ENCODE data around the gene RTF2. TPM values are rescaled to one million over a fixed set of nuclear protein-coding genes. Genes with fewer than 3 reads are reported as not detected.

The RTF2 gene
- total RNA-seq, 2 donors from 2014 or later: 80.8 to 82.7 TPM

- DNase-seq (no peak), ATAC-seq (replicated peaks in 1 of 2) (no peak)
- Mint-ChIP-seq H3K36me3 (ENCODE audit: insufficient read depth in 2 of 2) (no peaks in the 10 kb centered on the region), H3K27me3 (ENCODE audit: low read depth) (no peaks in the 10 kb centered on the region), H3K4me1 (ENCODE audit: low read depth) (peaks cover 26% of the 10 kb centered on the region), H3K4me3 (peak overlapping the region in 1 of 2 donors; percentile 30), H3K27ac (no peak overlapping the region), H3K9me3 (no peaks in the 10 kb centered on the region)
These were observed 5.0 kb upstream of the RTF2 start for GRCh38 chr20:56463428-56463827.

- no peak for ATAC-seq (replicated peaks in 1 of 2)
These were observed 2.4 kb upstream of the RTF2 start for GRCh38 chr20:56465997-56466396.

GRCh38 chr20:56467968-56468315 lies 485 bp upstream of the RTF2 start:
- Mint-ChIP-seq H3K27me3 (ENCODE audit: low read depth) (no peaks in the 10 kb centered on the region), H3K36me3 (ENCODE audit: insufficient read depth in 2 of 2) (peaks cover 4 to 5% of the 10 kb centered on the region in 2 donors), H3K4me1 (ENCODE audit: low read depth) (peaks cover 34% of the 10 kb centered on the region), H3K9me3 (no peaks in the 10 kb centered on the region), H3K27ac (peak overlapping the region; percentile 99), H3K4me3 (peak overlapping the region; percentile 94 to 96)
- ATAC-seq (replicated peaks in 1 of 2) (peak; percentile 13 to 16), DNase-seq (no peak)

More at GRCh38 chr20:56465997-56466396, 2.4 kb upstream of the RTF2 start:
- Mint-ChIP-seq H3K4me1 (ENCODE audit: low read depth) (peaks cover 31% of the 10 kb centered on the region), H3K27me3 (ENCODE audit: low read depth) (no peaks in the 10 kb centered on the region), H3K36me3 (ENCODE audit: insufficient read depth in 2 of 2) (peaks cover 4 to 5% of the 10 kb centered on the region in 2 donors), H3K27ac (no peak overlapping the region), H3K9me3 (no peaks in the 10 kb centered on the region), H3K4me3 (no peak overlapping the region)
- DNase-seq: no peak

GRCh38 chr20:56469077-56469449 lies 636 bp downstream of the RTF2 start:
- Mint-ChIP-seq H3K27me3 (ENCODE audit: low read depth) (no peaks in the 10 kb centered on the region), H3K9me3 (no peaks in the 10 kb centered on the region), H3K4me1 (ENCODE audit: low read depth) (peaks cover 23% of the 10 kb centered on the region), H3K4me3 (peak overlapping the region; percentile 94 to 96), H3K27ac (peak overlapping the region; percentile 99), H3K36me3 (ENCODE audit: insufficient read depth in 2 of 2) (peaks cover 4 to 8% of the 10 kb centered on the region in 2 donors)
- no peak for ATAC-seq (replicated peaks in 1 of 2)
- no peak for DNase-seq

- DNase-seq (no peak), ATAC-seq (replicated peaks in 1 of 2) (no peak)
- no peaks in the 10 kb centered on the region for H3K9me3 Mint-ChIP-seq
- H3K27me3 Mint-ChIP-seq (ENCODE audit: low read depth): no peaks in the 10 kb centered on the region
- H3K36me3 Mint-ChIP-seq (ENCODE audit: insufficient read depth in 2 of 2): peaks cover 8 to 46% of the 10 kb centered on the region in 2 donors
- peak overlapping the region; percentile 4 to 47 for H3K4me3 Mint-ChIP-seq
- H3K27ac Mint-ChIP-seq: peak overlapping the region; percentile 93
- peaks cover 21% of the 10 kb centered on the region for H3K4me1 Mint-ChIP-seq (ENCODE audit: low read depth)
These were observed 15.5 kb downstream of the RTF2 start for GRCh38 chr20:56483970-56484369.

GRCh38 chr20:56487216-56487615 lies 18.8 kb downstream of the RTF2 start:
- Mint-ChIP-seq H3K9me3 (no peaks in the 10 kb centered on the region), H3K36me3 (ENCODE audit: insufficient read depth in 2 of 2) (peaks cover 11 to 32% of the 10 kb centered on the region in 2 donors), H3K27me3 (ENCODE audit: low read depth) (no peaks in the 10 kb centered on the region), H3K4me1 (ENCODE audit: low read depth) (peaks cover 16% of the 10 kb centered on the region), H3K27ac (no peak overlapping the region), H3K4me3 (no peak overlapping the region)
- ATAC-seq (replicated peaks in 1 of 2) (no peak), DNase-seq (no peak)

- no peaks in the 10 kb centered on the region for H3K9me3 Mint-ChIP-seq
- no peak overlapping the region for H3K4me3 Mint-ChIP-seq
- DNase-seq: no peak
- H3K36me3 Mint-ChIP-seq (ENCODE audit: insufficient read depth in 2 of 2): peaks cover 11 to 33% of the 10 kb centered on the region in 2 donors
- ATAC-seq (replicated peaks in 1 of 2): no peak
- no peaks in the 10 kb centered on the region for H3K27me3 Mint-ChIP-seq (ENCODE audit: low read depth)
- H3K27ac Mint-ChIP-seq: peak overlapping the region; percentile 72
- H3K4me1 Mint-ChIP-seq (ENCODE audit: low read depth): peaks cover 14% of the 10 kb centered on the region
These were observed 20.1 kb downstream of the RTF2 start for GRCh38 chr20:56488566-56488965.

- ATAC-seq (replicated peaks in 1 of 2): no peak
- Mint-ChIP-seq H3K27me3 (ENCODE audit: low read depth) (no peaks in the 10 kb centered on the region), H3K4me3 (no peak overlapping the region), H3K4me1 (ENCODE audit: low read depth) (peaks cover 6% of the 10 kb centered on the region), H3K27ac (no peak overlapping the region), H3K36me3 (ENCODE audit: insufficient read depth in 2 of 2) (peaks cover 6 to 12% of the 10 kb centered on the region in 2 donors), H3K9me3 (peaks cover 0 to 2% of the 10 kb centered on the region in 2 donors)
- DNase-seq: no peak
These were observed 32.7 kb downstream of the RTF2 start for GRCh38 chr20:56501116-56501515.

- Mint-ChIP-seq H3K4me1 (ENCODE audit: low read depth) (peaks cover 6% of the 10 kb centered on the region), H3K36me3 (ENCODE audit: insufficient read depth in 2 of 2) (peaks cover 2 to 3% of the 10 kb centered on the region in 2 donors), H3K4me3 (no peak overlapping the region), H3K27ac (no peak overlapping the region), H3K9me3 (no peaks in the 10 kb centered on the region), H3K27me3 (ENCODE audit: low read depth) (no peaks in the 10 kb centered on the region)
- DNase-seq (no peak), ATAC-seq (replicated peaks in 1 of 2) (no peak)
These were observed 35.5 kb downstream of the RTF2 start for GRCh38 chr20:56503916-56504315.

GRCh38 chr20:56504373-56505005 lies 36.1 kb downstream of the RTF2 start:
- peak in 1 of 2 donors; percentile 60 for ATAC-seq (replicated peaks in 1 of 2)
- peak; percentile 20 to 23 for DNase-seq
- no peaks in the 10 kb centered on the region for H3K9me3 Mint-ChIP-seq
- H3K4me1 Mint-ChIP-seq (ENCODE audit: low read depth): peaks cover 6% of the 10 kb centered on the region
- peaks cover 2 to 3% of the 10 kb centered on the region in 2 donors for H3K36me3 Mint-ChIP-seq (ENCODE audit: insufficient read depth in 2 of 2)
- no peaks in the 10 kb centered on the region for H3K27me3 Mint-ChIP-seq (ENCODE audit: low read depth)
- H3K27ac Mint-ChIP-seq: no peak overlapping the region
- H3K4me3 Mint-ChIP-seq: no peak overlapping the region

- Mint-ChIP-seq H3K9me3 (no peaks in the 10 kb centered on the region), H3K27ac (no peak overlapping the region), H3K36me3 (ENCODE audit: insufficient read depth in 2 of 2) (peaks cover 0 to 2% of the 10 kb centered on the region in 2 donors), H3K4me3 (no peak overlapping the region), H3K4me1 (ENCODE audit: low read depth) (peaks cover 6% of the 10 kb centered on the region), H3K27me3 (ENCODE audit: low read depth) (no peaks in the 10 kb centered on the region)
- no peak for DNase-seq
- no peak for ATAC-seq (replicated peaks in 1 of 2)
These were observed 37.7 kb downstream of the RTF2 start for GRCh38 chr20:56506103-56506502.

- Mint-ChIP-seq H3K36me3 (ENCODE audit: insufficient read depth in 2 of 2) (peaks cover 2 to 5% of the 10 kb centered on the region in 2 donors), H3K4me3 (no peak overlapping the region), H3K9me3 (no peaks in the 10 kb centered on the region), H3K27ac (no peak overlapping the region), H3K4me1 (ENCODE audit: low read depth) (no peaks in the 10 kb centered on the region), H3K27me3 (ENCODE audit: low read depth) (no peaks in the 10 kb centered on the region)
- ATAC-seq (replicated peaks in 1 of 2) (no peak), DNase-seq (no peak)
These were observed 43.5 kb downstream of the RTF2 start for GRCh38 chr20:56511926-56512325.

GRCh38 chr20:56513161-56514150 lies 45.0 kb downstream of the RTF2 start:
- Mint-ChIP-seq H3K36me3 (ENCODE audit: insufficient read depth in 2 of 2) (peaks cover 6 to 13% of the 10 kb centered on the region in 2 donors), H3K4me3 (no peak overlapping the region), H3K27ac (no peak overlapping the region), H3K9me3 (no peaks in the 10 kb centered on the region), H3K27me3 (ENCODE audit: low read depth) (no peaks in the 10 kb centered on the region), H3K4me1 (ENCODE audit: low read depth) (no peaks in the 10 kb centered on the region)
- no peak for DNase-seq
- no peak for ATAC-seq (replicated peaks in 1 of 2)
